GM19240 (cell line): Measurements from ENCODE around the gene FREM2.

Experiments
- DNase-seq: peaks from one replicate; pipeline ENCODE4 v3.0.0; 2011; ENCODE audit warnings: low spot score; ENCODE audit not compliant: insufficient read length

Gene FREM2

DNA sequence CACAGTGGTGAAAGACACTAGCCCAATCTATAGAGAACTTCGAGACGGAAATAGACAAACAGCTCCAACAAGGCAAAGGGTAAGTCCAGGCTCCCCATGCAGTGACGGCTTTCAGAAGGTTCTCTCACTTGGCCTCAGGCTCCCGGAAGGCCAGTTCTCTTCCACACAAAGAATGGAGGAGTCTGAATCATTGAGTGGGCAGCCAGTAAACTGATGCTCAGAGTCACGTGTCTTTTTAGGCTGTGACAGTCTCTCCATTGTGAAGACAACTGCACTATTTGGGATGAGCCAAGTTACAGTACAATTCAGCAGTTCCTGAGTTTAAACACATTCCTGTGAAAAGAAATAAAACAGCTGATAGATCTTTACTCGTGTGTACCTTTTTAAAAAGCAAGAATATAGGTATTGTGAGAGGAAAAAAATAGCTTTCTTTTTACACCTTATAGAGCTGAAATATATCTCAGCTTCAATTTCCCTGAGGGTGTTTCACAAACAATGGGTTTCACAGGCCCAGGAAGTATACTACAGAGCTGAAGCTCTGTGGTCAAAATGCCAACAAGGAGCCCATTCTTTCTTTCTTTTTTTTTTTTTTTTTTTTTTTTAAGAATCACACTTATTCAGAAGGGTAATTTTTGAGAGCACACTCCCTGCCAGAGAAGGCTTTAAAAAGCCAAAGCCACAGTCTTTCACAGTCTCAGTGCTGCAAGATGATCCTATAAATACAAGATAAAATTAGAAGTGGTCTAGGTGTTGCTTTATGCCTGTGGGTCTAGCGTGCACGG is 135.1 kb downstream of the FREM2 start:
- DNase-seq: no peak

DNA sequence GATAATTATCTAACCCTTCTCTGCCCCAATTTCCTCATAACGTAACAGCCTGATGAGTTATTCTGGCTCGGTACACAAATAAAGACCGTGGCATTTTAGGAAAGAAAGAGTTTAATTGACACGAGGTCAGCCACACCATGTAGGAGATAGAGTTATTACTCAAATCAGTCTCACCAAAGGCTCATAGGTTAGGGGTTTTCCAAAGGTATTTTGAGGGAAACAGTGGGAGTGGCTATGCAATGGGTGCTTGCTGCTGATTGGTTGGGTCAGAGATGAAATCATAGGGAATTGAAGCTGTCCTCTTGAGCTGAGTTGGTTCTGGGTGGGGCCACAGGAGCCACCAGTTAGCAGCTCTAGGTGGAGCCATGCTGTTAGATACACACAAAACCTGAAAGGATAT is 137.5 kb downstream of the FREM2 start:
- no peak for DNase-seq

DNA sequence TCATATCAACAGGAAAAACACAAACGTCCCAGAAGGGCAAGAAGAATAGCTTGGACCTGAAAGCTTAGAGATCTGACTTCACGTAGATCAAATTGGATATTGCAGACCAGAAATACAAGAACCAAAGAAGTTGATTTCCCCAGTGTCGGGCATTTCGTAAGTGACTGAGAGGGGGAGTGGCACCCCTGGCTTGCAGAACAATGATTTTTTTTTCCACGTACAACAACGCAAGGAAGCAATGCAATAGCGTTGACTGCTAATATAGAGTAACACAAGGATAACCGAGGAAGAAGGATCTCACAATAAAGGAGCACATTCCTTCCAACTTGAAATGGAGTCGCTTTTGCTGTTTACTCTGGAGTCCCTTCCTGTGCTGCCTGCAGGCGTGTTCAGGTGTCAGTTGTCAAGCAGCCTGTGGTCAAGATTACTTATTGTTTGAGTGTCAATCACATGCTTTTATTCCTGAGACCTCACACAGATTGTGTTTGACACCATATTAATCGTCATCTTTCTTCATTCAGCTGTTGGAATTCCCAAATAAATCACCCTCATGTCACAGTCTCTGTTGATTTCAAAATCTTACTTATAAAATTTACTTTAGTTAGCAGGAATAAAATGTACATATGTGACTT is 139.4 kb downstream of the FREM2 start:
- no peak for DNase-seq

DNA sequence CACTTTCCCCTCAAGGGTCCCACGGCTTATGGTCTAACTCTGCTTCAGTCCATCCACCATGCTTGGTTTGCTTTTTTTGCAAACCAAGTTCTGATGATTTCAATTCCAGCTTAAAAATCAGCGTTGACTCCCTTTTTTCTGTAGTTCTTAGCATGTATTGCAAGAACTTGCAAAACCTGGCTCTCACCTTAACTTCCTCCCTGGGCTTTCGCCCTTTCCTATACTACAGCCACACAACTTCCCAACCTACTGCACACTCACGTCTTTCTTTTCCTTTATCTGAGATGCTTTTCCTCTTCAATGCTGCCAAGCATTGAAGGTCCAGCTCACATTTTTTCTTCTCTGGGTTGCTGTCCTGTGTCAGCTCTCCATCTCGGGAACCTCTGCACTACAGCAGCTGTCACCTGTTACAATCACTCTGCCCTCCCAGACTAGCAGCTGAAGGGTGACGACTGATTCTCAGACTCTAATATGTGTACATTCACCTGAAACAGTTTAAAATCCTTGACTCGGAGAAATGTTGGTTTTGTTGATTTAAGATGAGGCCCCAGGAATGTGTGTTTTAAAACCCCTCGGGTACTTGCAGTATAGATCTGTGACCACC is 143.7 kb downstream of the FREM2 start:
- DNase-seq: no peak

DNA sequence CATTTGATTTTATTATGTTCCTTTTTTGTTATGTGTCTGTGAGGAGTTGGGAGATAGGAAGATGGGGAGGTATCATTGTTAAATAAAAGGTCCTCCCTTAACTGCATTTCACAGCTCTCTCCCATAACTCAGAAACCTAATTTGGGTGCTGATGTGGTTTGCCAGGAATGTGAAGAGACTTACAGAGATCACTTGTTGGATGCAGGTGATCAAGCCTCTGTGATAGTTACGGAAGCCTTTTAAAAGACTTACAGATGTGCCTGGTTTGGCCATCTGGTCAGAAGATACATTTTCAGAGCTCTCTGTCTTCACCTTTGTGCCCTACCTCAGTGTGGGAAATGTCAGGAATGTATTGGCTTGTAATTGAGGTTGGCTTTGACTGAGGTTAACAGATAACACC is 157.7 kb downstream of the FREM2 start:
- no peak for DNase-seq

DNA sequence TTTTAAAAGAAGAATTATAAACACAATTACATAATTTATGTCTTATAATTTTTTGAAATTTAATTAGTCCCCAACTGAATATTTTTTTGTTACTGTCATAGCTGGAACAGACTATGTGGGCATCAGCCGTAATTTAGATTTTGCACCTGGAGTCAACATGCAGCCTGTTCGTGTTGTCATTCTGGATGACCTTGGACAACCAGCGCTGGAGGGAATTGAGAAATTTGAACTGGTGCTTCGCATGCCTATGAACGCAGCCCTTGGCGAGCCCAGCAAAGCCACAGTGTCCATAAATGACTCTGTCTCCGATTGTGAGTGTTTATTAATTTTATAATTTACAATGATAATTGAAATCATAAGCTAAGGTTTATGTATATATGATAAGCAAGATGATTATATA is 161.5 kb downstream of the FREM2 start:
- no peak for DNase-seq

DNA sequence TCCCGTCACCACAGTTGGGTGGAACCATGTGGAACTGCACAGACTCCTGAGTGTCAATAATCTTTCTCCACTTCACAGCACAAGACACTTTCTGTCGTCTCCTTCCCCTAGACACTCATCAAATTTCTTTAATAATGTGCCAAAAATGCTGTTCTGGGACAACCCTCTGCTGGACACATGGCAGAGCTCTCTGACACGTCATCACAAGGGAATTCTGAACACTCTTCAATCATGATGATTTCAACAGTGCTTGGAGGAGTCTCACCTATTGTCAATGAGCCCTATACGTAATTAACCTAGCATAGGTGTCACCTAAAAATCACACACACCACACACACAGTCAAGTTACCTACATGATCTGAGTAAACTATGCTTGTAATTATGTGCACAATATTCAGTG is 162.4 kb downstream of the FREM2 start:
- no peak for DNase-seq

DNA sequence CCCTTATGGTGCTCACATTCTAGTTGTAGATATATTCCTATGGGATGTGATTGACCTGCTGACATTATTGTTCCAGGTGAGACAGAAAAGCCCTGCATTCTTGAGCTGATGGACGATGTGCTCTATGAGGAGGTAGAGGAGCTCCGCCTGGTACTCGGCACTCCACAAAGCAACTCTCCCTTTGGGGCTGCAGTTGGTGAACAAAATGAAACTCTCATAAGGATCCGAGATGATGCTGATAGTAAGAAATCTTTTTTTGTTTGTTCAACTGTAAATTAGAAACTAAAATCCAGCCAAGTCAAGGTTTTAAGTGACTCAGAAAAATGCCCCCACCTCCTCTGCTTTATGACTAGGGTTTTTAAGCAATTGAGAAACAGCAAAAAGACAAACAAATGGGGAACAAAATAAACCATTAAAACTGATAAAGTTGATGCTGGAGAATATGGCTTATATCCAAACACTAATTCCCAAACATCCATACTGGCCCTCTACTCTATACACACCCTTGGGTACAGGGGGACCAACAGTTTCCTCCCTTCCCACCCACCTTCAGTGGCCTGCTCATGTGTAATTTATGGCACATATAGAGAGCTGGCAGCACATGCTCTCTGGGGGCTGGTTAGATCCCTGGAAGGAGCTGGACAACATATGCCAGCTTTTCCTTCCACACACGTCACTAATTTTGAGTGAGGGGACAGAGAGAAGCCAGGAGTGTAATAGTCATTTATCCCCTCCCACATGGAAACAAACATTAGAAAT is 164.2 kb downstream of the FREM2 start:
- DNase-seq: no peak

DNA sequence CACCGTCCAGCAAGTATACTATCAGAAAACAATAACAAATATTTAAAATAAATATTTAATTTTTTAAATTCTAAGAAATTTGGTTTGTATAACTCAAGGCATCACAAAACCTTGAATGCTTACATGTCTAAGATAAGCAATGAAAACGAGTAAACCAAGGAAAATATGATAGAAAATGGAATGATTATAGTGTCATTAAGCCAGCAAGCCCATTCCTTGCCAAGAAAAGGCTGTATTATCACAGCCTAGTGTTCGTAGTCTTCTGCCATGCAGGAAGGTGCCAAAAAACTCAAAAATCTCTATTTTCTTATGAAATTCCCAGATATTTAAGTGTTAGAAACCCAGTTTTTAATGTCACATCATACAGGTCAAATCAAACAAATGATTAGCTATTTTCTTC is 167.3 kb downstream of the FREM2 start:
- DNase-seq: no peak

DNA sequence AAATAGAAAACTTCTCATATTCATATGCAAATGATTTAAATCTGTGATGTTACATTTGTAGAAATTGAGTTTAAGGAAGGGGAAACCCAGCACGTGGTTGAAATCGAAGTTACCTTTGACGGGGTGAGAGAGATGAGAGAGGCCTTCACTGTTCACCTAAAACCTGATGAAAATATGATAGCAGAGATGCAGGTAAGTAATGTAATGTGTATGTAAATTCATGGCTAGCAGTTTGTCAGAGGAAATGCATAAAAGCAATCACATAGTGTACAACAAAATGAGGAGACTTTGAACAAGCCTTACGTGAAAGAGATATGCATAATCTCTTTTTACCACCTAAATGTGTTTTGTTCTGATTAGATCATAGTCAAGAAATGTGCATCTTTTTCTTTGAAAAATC is 169.2 kb downstream of the FREM2 start:
- DNase-seq: no peak

DNA sequence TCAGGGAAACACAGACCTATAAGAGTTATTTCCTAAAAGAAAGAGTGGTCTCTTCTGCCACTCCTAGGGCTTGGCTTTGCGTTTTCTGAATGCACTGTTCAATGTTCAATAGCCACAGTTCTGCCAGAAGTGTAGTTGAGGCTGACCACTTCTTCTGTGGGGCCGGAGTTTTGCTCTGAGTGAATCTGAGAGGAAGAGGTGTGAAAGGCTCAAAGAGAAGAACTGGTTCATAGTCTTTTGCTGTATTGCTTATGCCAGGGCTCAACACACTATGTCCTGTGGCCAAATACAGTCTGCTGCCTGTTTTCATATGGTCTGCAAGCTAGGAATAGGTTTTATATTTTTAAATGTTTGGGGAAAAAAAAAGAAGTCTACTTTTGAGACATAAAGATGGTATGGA is 175.6 kb downstream of the FREM2 start:
- DNase-seq: no peak

DNA sequence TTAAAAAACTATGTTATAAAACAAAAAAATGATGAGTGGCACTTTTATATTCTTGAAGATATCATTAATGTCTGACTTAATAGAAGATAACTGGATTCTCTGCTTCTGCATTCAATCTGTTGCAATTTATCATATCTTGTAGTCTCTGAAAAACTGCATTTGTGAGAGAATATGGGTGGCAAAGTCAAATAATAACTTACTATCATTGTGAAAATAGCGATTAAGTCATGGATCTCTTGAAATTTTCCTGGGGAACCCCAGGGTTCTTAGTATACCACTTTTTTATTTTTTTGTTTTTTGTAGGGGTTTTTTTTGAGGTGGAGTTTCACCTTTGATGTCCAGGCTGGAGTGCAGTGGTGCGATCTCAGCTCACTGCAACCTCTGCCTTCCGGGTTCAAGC is 176.7 kb downstream of the FREM2 start:
- DNase-seq: no peak

DNA sequence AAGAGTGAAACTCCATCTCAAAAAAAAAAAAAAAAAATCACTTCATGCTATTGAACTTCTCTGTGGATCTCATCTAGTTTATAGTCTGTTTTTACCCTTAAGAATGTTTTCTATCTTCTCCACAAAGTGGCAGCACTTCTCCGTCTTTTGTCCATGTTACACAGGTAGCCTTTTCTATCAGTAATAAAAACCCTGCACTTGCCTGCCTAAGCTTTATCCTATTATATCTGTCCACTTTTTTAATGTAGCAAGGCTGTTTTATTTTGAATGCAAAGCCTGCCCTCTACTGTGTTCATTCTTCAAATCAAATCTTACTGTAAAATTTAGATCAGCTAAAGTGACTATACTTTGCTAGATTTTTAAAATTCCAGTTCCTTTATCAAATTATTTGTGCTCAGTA is 179.8 kb downstream of the FREM2 start:
- DNase-seq: no peak

DNA sequence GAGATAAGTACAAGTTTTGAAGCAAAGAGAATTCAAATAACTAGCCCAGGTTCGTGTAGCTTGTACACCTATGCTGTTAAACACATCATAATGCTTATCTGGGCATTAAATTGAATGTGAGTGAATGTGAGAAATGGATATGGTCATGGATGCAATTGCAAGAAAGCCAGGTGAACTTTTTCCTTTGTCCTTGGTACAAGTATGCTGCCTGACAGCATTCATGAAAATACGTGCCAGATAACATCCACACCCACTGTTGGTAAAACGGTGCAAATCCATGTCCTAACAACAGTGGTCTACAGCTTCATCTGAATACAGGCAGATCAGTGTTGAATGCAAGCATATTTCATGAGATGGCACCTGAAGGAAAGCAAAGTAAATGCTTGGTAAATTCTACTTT is 181.5 kb downstream of the FREM2 start:
- DNase-seq: no peak

DNA sequence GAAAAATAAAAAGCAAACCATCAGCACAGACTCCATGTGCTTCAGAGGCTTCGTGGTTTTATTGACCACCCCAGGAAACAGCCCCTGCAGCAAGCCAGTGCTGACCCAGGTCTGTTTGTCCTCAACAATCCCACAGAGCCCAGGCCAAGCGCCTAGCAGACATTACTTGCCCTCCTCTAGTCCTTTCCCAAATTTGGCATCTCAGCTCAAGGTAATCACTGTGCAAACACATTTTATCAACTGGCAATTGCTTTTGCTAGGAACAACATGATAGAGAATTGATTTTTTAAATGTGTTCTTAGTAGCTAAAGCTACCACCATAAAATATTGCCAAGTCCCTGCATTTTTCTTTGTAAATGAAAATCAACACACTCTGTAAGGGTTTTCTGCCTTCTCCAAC is 182.0 kb downstream of the FREM2 start:
- no peak for DNase-seq

DNA sequence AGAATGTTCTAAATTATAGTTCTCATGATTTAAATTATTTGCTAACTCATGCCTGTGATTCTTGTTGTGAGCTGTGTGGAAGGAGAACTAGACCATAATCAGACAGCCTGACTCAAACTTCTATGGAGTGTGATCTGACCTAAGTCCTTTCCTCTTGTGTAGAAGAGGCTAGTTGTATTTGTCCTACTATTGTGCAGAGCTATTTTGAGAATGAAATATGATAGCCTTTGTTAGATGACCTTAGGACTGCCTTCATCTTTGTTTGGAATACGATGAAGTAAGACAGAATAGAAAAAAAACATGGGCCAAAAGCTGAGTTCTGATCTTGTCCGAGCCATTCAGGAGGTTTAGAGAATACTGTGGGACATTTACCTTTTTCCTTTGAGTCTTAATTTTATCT is 184.4 kb downstream of the FREM2 start:
- DNase-seq: no peak

DNA sequence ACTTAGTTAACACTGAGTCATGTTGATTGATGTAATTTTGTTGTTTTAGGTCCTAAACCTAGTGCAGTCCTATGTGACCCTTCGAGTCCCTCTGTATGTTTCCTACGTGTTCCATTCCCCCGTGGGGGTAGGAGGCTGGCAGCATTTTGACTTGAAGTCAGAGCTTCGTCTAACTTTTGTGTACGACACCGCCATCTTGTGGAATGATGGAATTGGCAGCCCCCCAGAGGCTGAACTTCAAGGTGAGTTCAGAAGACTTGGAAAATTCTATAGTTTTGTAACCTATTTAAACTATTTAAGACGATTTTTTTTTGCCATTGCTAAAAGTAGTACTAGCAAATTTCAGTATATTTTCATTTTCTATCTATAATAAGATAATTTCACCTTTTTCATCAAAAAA is 185.8 kb downstream of the FREM2 start:
- DNase-seq: peak; percentile 19

DNA sequence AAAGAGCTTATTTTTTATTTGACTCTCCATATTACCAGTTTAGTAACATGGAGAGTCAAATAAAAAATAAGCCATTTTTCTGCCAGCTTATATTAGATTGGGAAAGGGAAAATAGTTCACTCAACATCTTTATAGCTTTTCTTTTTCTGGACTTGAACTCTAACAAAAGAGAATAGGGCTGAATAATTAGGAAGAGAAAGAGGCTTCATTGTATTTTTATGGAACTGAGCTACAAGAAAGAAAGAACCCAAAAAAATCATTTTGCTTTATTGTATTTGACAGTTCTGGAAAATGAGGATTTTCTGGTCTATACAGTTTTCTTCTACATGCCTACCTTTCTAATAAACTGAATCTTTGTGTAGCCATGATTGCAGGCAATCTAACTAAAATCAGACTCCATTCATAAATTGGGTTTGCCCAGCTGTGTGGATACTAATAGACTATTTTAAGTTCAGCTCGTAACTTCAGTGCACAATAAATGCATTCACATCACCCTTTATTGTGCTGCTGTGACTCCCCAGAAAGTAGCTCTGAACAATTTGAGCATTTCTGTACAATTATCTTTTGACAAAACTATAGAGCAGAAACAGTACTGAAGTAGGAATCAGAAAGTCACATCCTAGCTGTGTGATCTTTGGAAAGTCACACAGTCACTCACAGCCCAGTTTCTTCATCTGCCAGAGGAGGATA is 188.5 kb downstream of the FREM2 start:
- DNase-seq: no peak

DNA sequence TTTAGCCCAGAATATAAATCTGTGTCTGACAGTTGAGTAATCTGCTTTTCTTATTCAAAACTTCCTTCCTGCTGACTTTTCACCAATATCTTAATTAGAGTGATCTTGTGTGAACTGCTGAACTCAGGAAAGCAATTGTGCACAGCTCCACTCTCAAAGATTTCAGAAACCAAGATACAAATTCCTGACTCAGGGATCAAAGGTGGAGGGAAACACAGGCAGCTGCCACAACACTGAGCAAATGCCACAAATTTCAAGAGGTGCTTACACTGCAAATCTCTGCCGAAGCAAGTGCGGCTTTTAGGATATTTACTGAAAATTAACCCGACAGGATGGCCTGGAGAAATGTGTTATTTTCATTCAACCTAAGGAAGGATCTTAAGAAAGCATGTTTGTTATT is 192.4 kb downstream of the FREM2 start:
- DNase-seq: no peak

DNA sequence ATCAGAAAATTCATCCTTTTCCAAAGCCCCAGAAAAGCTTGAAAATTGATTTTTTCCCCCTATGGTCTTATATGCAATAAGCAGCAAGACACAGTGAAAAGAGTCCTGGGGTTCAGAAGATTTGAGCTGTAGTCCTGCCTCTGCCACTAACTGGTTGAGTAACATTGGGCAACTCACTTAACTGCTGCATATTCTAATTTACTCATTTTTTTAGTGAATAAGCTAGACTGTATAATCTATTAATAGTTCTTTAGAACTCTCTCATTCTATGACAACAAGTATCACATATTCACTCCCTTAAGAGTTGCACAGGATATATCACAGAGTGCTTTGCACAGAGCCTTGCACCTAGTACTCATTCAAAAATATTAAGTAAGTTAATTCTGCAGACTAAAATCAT is 192.9 kb downstream of the FREM2 start:
- DNase-seq: no peak

DNA sequence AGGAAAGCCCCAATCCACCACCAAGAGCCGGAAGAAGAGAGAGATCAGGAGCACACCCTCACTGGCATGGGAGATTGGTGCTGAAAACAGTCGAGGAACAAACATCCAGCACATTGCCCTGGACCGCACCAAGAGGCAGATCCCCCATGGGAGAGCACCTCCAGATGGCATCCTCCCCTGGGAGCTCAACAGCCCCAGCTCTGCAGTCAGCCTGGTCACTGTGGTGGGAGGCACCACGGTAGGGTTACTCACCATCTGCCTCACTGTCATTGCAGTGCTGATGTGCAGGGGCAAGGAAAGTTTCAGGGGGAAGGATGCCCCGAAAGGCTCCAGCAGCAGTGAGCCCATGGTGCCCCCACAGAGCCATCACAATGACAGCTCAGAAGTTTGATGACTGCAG is 193.5 kb downstream of the FREM2 start:
- no peak for DNase-seq

DNA sequence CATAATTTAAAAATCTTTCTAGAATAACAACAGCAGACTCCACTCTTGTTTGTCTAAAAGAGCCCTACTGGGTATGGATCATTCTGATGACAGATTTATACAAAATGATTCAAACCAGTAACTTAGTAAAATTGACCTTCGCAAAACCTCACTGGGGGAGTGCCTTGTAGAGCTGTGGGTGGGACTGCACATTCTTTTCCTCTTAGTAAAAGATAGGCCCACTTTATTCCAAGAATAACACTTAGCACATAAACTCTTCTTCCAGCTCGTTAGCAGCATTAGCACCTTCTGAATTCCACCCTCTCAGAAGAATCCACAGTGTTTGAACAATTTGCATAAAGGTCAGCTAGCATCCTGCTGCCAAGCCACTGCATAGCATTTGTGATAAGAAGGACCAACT is 196.9 kb downstream of the FREM2 start:
- DNase-seq: no peak
